ENCODE results near the gene CDK14. TPM values are rescaled to one million over a fixed set of nuclear protein-coding genes. Genes with fewer than 3 reads are reported as not detected.
A peak's percentile ranks its signal among the peaks of the same experiment; 100 is the strongest.
"Not testable (repeated sequence)": the region's sequence is repeated elsewhere in the genome, so short reads cannot be mapped to it uniquely, and the experiment has no call there.

The CDK14 gene
- polyA plus RNA-seq, 12 donors: 16.8 to 28.5 (median 23.8) TPM; not detected in 1

DNA sequence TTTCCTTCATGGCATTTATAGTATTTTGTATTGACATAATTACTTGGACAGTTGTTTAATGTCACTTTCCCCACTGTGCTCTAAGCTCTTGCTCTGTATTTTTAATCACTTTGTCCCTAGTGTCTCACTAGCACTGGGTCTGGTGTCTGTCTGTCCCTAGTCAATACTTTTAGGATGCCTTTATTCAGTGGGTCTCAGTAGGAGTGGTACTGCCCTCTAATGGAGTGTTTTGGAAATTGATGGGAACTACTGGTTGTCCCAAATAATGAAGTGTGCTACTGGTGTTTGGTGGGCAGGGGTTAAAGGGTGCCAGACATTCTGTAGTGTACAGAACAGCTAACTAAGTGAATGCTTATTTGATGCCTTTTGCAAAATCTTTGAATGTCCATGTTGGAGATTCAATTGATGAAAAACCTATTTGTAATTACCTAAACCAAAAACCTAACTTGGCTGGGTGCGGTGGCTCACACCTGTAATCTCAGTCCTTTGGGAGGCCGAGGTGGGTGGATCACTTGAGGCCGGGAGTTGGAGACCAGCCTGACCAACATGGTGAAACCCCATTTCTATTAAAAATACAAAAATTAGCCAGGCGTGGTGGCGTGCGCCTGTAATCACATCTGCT is 33.3 kb downstream of the CDK14 start:
- no peak for DNase-seq

DNA sequence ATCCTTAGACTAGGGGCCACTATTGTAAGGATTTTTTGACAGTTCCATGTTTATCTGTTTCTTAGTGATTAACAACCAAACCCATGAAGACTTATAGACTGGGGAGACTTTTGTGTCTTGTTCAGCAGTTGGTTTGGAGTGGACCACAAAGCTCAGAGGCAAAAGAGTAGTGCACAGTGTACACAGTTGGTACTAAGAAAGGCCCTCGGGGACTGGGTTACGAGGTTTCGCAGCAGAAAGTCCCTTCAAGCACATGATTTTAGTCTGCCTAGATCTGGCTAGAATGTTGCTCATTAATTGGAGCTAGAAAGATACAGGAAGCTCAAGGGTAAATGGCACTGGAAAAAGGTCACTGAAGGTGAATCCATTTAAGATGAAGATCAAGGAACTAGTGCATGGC is 35.4 kb downstream of the CDK14 start:
- DNase-seq: no peak

DNA sequence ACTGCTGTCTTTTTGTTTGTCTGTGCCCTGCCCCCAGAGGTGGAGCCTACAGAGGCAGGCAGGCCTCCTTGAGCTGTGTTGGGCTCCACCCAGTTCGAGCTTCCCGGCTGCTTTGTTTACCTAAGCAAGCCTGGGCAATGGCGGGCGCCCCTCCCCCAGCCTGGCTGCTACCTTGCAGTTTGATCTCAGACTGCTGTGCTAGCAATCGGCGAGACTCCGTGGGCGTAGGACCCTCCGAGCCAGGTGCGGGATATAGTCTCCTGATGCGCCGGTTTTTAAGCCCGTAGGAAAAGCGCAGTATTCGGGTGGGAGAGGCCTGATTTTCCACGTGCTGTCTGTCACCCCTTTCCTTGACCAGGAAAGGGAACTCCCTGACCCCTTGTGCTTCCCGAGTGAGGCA is 43.6 kb downstream of the CDK14 start:
- not testable (repeated sequence) for DNase-seq

DNA sequence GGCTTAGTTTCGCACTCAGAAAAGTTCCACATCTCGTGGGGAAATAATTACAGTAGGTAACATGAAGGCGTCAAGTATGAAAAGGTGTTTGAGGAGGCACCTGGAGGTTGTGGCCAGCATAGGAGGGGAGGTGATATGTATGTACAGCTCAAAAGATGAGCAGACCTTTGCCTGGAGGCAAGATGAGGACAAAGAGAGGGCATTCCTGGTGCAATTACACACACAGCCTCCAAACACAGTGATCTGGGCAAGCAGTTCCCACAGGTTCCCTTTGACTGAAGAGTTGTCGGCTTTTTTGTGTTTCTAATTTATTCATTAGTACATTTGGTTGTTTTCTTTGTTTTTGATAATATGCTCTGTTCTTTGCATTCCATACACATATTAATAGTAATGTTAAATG is 46.9 kb downstream of the CDK14 start:
- DNase-seq: no peak

DNA sequence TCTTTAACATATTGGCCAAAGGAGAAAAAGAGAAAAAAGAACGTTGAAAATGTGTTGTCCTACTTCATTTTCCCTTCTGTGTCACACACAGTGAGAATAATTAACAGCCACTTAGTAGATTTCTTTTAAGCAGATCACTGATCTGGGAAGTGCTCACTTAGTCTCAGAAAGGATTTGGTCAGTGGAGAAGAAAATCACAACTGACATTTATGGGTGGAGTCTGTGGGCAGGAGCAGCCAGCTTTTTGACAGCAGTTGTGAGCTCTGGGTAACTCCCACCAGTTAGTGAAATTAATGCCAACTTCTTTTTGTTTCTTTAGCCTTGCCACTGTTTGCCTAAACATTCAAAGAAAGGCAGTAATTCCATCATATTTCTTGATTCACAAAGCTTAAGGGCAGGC is 49.7 kb downstream of the CDK14 start:
- no peak for DNase-seq

DNA sequence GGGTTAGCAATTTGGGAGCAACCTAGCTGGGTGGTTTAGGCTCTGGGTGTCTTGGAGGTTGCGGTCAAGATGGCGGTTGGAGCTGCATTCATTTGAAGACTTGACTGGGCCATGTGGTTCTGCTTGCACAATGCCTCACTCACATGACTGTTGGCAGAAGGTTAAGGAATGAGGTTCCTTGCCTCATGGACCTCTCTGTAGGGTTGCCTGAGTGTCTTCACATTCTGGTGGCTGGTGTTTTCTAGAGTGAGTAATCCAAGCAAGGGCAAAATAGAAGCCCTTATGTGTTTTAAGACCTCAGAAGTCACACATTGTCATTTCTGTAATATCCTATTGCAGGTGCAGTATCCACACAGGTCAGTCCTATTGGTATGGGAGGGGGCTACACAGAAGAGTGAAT is 52.0 kb downstream of the CDK14 start:
- DNase-seq: no peak

DNA sequence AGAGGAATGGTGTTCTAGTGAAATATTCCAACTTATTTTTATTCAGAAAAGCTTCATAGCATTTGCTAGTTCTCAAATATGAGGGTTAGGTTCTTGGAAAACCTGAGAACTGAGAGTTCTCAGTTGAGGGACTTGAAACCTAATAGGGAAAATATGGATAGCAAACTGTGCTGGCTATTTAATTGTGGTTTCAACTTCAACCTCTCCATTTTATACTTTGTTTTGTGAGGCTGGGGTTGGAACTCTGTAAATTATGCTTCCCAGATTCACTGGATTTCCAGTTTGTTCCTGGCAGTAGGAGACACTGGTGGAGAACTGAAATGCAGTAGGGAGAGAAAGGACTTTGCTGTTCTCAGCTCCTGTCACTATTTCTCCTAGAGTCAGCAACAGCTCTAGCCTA is 52.7 kb downstream of the CDK14 start:
- no peak for DNase-seq

DNA sequence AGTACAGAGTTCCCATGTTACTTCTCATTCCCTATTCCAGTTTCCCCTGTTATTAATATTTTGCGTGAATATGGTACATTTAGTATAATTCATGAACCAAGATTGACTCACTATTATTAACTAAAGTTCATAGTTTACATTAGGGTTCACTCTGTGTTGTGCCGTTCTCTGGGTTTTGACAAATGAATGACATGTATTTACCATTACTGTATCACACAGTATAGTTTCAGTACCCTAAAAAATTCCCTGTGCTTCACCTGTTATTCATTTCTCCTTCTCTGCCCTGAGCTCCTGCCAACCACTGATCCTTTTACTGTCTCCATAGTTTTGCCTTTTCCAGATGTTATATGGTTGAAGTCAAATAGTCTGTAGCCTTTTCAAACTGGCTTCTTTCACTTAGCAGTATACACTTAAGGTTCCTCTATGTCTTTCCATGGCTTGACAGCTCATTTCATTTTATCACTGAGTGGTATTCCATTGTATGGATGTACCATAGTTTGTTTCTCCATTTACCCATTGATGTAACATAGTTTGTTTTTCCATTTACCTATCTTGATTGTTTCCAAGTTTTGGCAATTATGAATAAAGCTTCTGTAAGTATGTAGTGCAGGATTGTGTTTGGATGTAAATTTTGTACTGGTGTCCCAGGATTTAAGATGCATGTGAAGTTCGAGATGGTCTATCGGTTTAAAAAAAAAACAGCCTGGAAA is 58.8 kb downstream of the CDK14 start:
- no peak for DNase-seq

DNA sequence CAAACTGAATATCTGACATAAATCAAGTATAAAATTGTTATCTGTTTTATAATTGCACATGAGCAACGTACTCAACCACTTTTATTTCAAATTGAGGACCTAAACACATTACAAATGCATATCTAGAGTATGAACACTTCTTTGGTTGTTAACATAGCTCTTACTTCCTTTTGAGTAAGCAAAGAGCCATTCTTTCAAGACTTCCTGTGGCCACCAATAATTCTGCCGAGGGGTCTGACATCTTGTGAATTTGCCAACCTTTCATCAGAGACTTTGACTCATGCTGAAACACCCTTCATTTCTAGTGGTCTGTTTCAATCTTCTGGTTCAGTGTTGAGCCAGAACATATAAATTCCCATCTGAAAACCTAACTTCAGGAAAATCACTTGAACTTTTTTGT is 59.4 kb downstream of the CDK14 start:
- DNase-seq: no peak

DNA sequence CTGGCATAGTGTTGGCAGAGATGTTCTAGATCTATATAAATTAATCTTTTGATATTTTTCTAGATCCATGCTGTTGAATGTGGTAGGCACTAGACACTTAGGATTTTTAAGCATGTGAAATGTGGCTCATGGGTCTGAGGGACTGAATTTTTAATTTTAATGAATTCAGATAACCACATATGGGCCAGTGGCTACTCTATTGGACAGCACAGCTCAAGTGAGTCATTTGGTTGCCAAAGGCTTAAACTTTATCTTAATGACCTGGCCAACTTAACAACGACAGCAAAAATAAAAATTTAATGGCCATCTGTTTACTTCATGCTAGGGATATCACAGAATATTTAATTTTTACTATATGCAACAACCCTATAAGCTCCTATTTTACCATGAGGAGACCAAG is 61.4 kb downstream of the CDK14 start:
- DNase-seq: no peak

DNA sequence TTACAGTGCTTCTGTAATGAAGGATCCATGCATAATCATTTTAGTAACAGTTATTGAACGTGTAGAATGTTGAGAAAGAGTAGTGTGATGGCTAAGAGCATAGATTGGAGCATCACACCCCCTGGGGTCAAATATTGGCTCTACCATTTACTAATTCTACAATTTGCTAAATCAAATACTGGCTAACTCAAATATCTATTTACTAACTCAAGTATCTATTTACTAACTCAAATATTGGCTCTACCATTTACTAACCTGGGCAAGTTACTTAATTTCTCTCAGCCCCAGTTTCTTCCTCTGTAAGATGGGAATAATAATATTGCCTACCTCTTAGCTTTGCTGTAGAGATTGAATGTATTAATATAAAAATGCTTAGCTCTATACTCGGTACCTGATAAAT is 64.0 kb downstream of the CDK14 start:
- no peak for DNase-seq

DNA sequence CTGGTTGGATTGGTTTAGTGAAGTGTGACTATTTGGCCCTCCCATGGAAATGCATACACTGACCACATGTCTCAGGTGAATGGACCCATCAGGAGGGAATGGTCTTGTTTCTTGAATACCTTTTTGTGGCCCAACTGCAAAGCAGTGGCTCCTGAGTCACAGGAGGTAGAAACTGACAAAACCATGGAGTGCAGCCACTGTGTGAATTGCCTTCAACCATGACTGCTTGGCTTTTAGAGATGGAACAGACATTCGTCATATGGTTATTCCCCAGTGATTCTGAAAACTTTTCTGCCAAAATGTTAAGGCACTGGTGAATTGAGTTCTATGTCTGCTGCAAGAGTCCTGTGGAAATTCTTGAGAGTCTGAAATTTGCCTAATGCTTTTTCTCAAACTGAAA is 64.7 kb downstream of the CDK14 start:
- no peak for DNase-seq

DNA sequence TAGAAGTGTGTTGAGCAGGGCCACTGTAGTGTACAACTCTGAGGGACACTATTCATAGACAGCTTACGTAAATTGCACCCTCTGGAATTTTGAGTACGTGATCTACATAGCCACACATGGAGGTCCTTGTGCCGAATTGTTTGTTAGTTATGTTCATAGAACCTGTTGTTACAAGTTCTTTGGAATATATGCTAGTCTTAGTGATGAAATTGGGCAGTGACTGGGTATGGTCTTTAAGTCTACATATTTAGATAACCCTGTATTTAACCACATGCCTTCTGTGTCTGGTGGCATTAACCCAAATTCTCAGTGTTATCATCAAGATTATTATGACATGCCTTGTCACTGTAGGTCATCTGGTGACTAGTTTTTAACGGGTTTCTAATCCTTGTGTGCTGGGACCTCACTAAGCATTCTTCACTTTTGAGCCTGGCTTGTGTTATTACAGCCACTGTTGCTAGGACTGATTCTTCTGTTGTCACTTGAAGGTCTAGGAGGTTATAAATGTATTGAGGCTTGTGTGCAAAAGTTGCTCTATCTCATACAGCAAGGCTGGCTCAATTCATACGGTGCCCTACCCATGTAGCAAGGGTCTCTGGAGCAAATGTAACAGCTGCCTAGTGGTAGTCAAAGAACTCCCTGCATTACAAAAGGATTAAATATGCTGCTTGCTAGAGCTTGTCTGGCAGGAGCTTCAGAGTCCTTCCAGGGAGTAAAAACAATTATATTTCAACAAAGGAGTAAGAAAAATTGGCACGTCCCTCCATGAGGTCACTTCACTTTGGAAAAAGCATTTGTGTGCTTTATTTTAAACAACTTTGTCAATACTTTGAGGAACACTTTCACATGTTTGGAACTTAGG is 65.4 kb downstream of the CDK14 start:
- DNase-seq: peak; percentile 55

DNA sequence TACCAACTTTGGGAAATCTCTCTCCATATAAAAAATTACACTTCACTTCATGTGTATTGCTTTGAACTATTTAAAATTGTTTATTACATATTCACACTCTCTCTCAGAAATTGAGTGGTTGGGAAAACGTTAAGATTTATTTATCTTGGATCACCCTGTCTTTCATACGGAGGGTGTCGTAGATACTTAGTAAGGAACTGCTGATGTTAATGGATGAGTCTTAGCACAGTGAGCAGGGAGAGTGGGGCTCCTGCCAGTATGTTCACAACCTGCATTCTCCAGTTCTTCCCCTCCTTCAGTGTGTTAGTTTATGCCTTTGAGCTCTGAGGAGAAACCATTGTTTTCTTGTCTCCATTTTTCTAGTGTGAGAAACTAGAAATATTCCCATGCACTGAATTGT is 67.1 kb downstream of the CDK14 start:
- DNase-seq: no peak

DNA sequence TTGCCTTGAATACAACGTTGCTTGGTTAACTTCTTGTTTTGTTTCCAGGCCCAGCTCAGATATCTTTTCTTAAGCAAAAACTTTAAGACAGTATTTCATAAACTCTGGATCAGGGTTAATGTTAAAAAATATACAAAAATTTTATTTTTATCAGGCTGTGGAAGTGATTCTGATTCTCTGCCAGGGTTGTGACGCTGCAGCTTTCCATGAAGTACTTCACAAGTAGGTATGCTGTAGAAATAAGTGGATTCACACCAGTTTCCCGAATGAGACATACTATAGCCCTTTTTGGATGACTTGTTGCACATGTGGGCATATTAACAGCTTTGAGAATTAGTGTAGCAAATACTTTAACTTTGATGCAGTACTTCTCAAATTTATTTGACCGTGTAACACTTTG is 70.1 kb downstream of the CDK14 start:
- no peak for DNase-seq

DNA sequence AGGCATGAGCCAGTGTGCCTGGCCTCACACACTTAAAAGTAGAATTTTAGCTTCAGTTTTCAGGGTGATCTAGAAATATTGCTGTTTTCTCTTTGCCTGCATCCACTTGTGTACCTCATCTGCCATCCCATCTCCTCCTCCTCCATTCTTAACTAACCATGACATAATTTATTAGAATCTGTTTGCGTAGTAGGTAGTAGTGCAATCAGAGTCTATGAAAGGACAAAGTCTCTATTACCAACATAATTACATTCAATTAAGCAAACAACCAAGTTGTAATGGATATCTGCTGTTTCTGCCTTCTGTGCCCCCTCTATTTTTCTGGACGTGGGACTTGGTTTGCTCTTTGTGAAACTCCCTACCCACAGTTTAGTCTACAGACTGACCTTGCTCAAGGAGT is 72.9 kb downstream of the CDK14 start:
- DNase-seq: no peak

DNA sequence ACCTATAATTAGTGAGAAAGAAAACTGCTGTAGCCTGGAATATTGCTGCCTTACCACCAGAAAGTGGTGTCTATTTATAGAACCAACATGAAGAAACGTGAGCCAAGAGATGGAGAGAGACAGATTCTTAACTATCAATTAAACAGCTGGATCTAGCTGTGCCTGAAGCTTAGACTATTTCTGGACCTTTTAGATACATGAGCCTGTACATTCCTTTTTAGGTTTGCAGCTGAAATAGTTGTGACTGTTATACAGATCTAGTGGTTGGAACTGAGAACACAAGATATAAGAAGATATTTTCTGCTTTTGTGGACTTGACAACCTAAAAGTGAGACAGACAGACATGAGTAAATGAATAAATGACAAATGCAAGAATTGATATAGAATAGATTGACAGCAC is 73.4 kb downstream of the CDK14 start:
- DNase-seq: no peak

DNA sequence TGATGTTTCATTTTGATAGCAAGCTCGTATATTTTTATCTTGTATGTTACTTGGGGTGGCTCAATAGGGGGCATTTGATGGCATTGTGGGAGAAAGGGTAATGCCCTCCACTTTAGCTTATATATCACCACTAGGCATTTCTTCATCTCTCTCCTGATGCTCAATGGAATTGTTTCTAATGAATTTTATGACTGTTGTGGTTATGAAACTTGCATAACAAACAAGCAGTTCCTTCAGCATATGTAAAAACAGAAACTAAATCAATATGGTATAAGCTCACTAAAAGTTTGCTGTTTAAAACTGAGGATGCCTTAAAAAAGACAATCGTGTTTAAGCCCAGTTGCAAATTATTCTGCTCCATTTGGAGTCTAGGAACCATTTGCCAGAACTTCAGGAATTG is 75.5 kb downstream of the CDK14 start:
- no peak for DNase-seq

DNA sequence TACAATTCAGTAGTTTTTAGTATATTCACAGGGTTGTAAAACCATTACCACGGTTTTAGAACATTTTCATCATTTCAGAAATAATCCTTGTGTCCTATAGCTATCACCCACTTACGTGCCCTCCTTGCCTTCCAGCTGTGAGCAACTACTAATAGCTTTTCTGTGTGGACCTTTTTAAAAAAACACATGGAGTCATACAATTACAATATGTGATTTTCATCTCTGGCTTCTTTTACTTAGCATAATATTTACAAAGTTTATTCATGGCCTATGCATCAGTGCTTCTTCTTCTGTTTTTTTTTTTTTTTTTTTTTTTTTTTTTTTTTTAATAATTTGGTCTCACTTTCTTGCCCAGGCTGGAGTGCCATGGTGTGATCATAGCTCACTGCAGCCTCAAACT is 76.1 kb downstream of the CDK14 start:
- no peak for DNase-seq

DNA sequence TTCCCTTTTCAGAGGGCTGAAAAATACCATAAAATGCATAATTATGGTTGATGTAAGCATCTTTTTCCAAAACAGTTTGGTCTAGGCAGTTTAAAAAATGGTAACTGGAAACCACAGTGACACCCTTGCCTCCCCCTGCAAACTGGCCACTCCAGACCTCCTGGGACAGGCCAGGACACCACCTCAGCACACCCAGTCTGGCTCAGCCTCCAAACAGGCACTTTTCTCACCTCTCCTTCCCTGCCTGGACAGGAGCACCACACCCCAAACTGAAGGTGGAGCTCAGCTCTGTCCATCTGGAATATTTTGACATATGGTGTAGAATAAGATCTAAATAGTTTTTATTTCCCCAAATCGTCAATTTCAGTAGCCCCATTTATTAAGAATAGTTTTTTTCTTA is 78.5 kb downstream of the CDK14 start:
- no peak for DNase-seq

DNA sequence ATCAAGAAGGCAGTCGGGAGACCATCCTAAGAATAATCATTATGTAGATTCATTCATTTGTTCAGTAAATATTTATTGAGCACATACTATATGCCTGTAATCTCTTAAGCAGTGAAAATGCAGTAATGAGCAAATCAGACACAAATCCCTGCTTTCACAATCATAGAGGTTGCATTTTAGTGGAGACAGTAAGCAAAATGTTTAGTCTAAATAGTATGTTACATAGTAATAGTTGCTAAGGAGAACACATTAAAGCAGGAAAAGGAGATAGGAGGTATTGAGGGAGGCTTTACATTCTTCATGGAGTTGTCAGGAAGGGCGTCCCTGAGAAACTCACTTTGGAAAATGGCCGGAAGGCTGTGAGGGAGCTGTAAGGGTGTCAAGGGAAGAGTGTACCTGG is 79.9 kb downstream of the CDK14 start:
- DNase-seq: no peak

DNA sequence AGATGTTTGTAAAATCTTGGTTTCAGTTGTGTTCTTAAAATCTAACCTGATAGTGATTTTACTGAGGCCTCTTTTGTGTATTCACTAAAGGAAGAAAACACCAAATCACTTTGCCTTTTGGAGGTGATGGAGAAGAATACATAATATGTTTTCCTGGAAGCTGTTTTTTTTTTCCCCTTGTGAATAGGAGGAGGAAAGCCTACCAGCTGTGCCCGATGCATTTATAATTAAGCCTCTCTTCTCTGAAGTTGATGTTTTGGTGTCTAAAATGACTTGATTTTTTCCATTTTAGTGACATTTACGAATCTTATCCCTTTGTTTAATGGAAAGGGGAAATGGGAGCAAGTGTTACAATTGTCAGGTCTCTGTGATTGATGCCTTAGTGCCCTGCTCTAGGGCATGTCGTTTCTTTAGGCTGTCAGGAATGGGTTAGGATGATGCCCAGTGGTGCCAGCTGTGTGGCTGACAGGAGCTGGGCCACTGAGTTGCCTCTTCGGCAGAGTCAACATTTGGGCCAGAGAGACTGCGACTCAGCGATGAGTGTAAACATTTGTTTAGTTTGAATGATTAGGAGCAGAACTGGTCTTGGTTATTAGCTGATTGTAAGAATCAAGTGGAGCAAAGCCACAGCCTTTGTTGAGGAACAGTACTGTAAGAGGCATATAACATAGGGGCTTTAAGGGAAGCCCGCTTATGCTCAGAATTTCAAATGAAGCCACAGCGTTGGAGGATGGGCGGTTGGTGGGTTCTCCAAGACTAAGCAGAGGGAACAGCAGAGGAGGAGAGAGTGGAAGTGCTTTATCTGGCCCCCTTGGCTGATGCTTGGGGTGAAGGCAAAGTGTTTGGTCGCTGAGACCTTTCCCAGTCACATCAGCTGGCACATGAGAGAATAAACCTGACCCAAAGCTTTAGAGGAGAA is 81.6 kb downstream of the CDK14 start:
- no peak for DNase-seq

Data from muscle of arm (tissue), 12 donors.